Endothelial cell of umbilical vein (primary cell): ENCODE measurements around the gene SPINT1. TPM values are rescaled to one million over a fixed set of nuclear protein-coding genes. Genes with fewer than 3 reads are reported as not detected.

Source experiments
- BruUV-seq: library from RNA; stranded (reverse); fragments of 400-500 nt; replicated peaks from 2 replicates; lab custom pipeline; 2021; lab: Mats Ljungman, UMichigan
- CTCF ChIA-PET: fragments of 300-600, 350-600 bp; sonication (Branson Sonifier 250); formaldehyde crosslinking; loops from one replicate; lab custom pipeline; 2021; ENCODE audit warnings: antibody characterized with exemption, inconsistent platforms; lab: Charles Lee
- POLR2A ChIA-PET: fragments of 300-600, 350-600 bp; sonication (Branson Sonifier 250); formaldehyde crosslinking; loops from one replicate; lab custom pipeline; 2021; ENCODE audit warnings: antibody characterized with exemption, inconsistent platforms; lab: Charles Lee
- DNase-seq: peaks from one replicate; pipeline ENCODE4 v3.0.0-alpha.2; 2011; ENCODE audit warnings: low read depth, low spot score
- FAIRE-seq: peaks from 2 replicates; lab custom pipeline; 2011; peaks lifted over from hg19 to GRCh38; lab: Jason Lieb, UNC
- H2AFZ ChIP-seq: 2 replicates; pipeline ENCODE4 v1.6.0; 2012; ENCODE audit warnings: low read depth, low read length, control low read depth, inconsistent platforms
- H3K27ac ChIP-seq: 2 replicates; pipeline ENCODE4 v1.5.1; 2011; ENCODE audit warnings: low read depth, mild to moderate bottlenecking, control low read depth, low read length, moderate library complexity; ENCODE audit not compliant: insufficient read depth
- H3K27me3 ChIP-seq, 2 experiments: 2 replicates each; pipeline versions ENCODE4 v1.6.0 to v1.6.1; 2011; ENCODE audit warnings: low read length in 2 of 2, mixed read lengths in 1 of 2; ENCODE audit not compliant: control insufficient read depth in 2 of 2, insufficient read depth in 2 of 2
- H3K36me3 ChIP-seq, 2 experiments: 2 replicates in 1 of 2; 3 replicates in 1 of 2; pipeline ENCODE4 v1.5.1; 2011; ENCODE audit warnings: low read length in 2 of 2, mild to moderate bottlenecking in 1 of 2, moderate library complexity in 1 of 2; ENCODE audit not compliant: control insufficient read depth in 2 of 2, insufficient read depth in 2 of 2; ENCODE audit errors: extremely low read depth in 1 of 2
- H3K4me1 ChIP-seq: 3 replicates; pipeline ENCODE4 v1.5.1; 2011; ENCODE audit warnings: mild to moderate bottlenecking, low read length; ENCODE audit not compliant: control insufficient read depth, insufficient read depth; ENCODE audit errors: extremely low read depth
- H3K4me2 ChIP-seq: 2 replicates; pipeline ENCODE4 v1.6.1; 2011; ENCODE audit warnings: low read length, control low read depth, mixed read lengths; ENCODE audit not compliant: insufficient read depth
- H3K4me3 ChIP-seq, 3 experiments: fragments of 200-600 bp in 1 of 3; sonication (generic), shearing (Covaris generic) in 1 of 3; replicated peaks in 1 of 3; 2 replicates each; pipeline ENCODE4 v1.5.1; 2011 to 2016; ENCODE audit warnings: control low read depth in 3 of 3, low read length in 3 of 3, mild to moderate bottlenecking in 2 of 3, inconsistent platforms in 1 of 3, low read depth in 1 of 3, moderate library complexity in 1 of 3; ENCODE audit not compliant: insufficient read depth in 1 of 3
- H3K79me2 ChIP-seq: 2 replicates; pipeline ENCODE4 v1.6.0; 2012; ENCODE audit warnings: low read length, inconsistent platforms; ENCODE audit not compliant: control insufficient read depth, insufficient read depth
- H3K9ac ChIP-seq: replicated peaks from 2 replicates; pipeline ENCODE3; 2011; ENCODE audit warnings: low read length, control low read depth; ENCODE audit not compliant: insufficient read depth; ENCODE audit errors: extremely low read depth
- H3K9me1 ChIP-seq: replicated peaks from 3 replicates; pipeline ENCODE4 v1.6.0; 2011; ENCODE audit warnings: mild to moderate bottlenecking, low read length; ENCODE audit not compliant: control insufficient read depth, insufficient read depth; ENCODE audit errors: extremely low read depth
- H3K9me3 ChIP-seq: replicated peaks from 2 replicates; pipeline ENCODE4 v1.5.1; 2012; ENCODE audit warnings: low read length, inconsistent platforms; ENCODE audit not compliant: control insufficient read depth, insufficient read depth
- H4K20me1 ChIP-seq: replicated peaks from 2 replicates; pipeline ENCODE3; 2011; ENCODE audit warnings: mild to moderate bottlenecking, low read length; ENCODE audit not compliant: control insufficient read depth, insufficient read depth; ENCODE audit errors: extremely low read depth
- EZH2 ChIP-seq: IDR thresholded peaks from 2 replicates; pipeline ENCODE4 v1.6.1; 2012; ENCODE audit warnings: borderline replicate concordance, low read depth, mild to moderate bottlenecking, moderate library complexity, low read length, inconsistent platforms; ENCODE audit not compliant: severe bottlenecking
- FOS ChIP-seq: IDR thresholded peaks from 2 replicates; pipeline ENCODE4 v1.6.1; 2011; ENCODE audit warnings: mild to moderate bottlenecking, low read length, moderate library complexity, borderline replicate concordance; ENCODE audit not compliant: insufficient read depth
- GATA2 ChIP-seq: IDR thresholded peaks from 2 replicates; pipeline ENCODE4 v1.7.0; 2011; ENCODE audit warnings: low read depth, mild to moderate bottlenecking, moderate library complexity, mixed read lengths, low read length; ENCODE audit not compliant: insufficient read length, insufficient read depth
- JUN ChIP-seq: IDR thresholded peaks from 2 replicates; pipeline ENCODE4 v1.6.1; 2011; ENCODE audit warnings: borderline replicate concordance, low read depth; ENCODE audit not compliant: insufficient read length, insufficient read depth
- MYC ChIP-seq: IDR thresholded peaks from one replicate; pipeline ENCODE4 v1.6.1; 2011; ENCODE audit warnings: mild to moderate bottlenecking, low read depth, low read length
- POLR2A ChIP-seq: IDR thresholded peaks from 2 replicates; pipeline ENCODE4 v1.6.1; 2012; ENCODE audit warnings: low read depth, mild to moderate bottlenecking, control low read depth, low read length
- POLR2AphosphoS5 ChIP-seq: IDR thresholded peaks from 2 replicates; pipeline ENCODE4 v1.6.1; 2012; ENCODE audit warnings: low read depth, mild to moderate bottlenecking, control low read depth, low read length, moderate library complexity; ENCODE audit not compliant: insufficient read depth
- dilution Hi-C: fragments of 300-500 bp; cut with MboI; formaldehyde crosslinking; loops from one replicate; pipeline ENCODE4 v1.15.0; 2019; ENCODE audit warnings: low sequenced_read_pairs; ENCODE audit not compliant: extremely low pct_ligation_motif_present
- intact Hi-C: fragments of 100-400 bp; cut with micrococcal nuclease; formaldehyde crosslinking; loops from one replicate; pipeline ENCODE4 v1.10.0; 2022
- polyA plus RNA-seq, 4 experiments: library from polyadenylated mRNA; depleted of rRNA in 3 of 4; stranded (reverse) in 3 of 4; unstranded in 1 of 4; fragments of >200 nt; gene quantifications; 2 replicates each; pipeline versions ENCODE4 v1.2.1 to v1.2.3, GENCODE V29; 2011 to 2012; ENCODE audit warnings: missing spikeins in 1 of 4
- total RNA-seq: library from RNA; stranded (reverse); gene quantifications from 2 replicates; pipeline ENCODE4 v1.2.3, GENCODE V29; 2021
- TF ChIP-seq, protein P1 (sequence below): IDR thresholded peaks from 2 replicates; pipeline ENCODE4 v1.6.1; 2011; ENCODE audit not compliant: insufficient read depth, insufficient read length
- TF ChIP-seq, protein P2 (sequence below), 2 donors: IDR thresholded peaks; 1 replicate in 1 of 2; 2 replicates in 1 of 2; pipeline ENCODE4 v1.5.1; 2011; ENCODE audit warnings: low read length in 2 of 2, mild to moderate bottlenecking in 2 of 2, moderate library complexity in 2 of 2, control low read depth in 1 of 2, inconsistent platforms in 1 of 2, low read depth in 1 of 2; ENCODE audit not compliant: insufficient read depth in 1 of 2; ENCODE audit errors: extremely low read depth in 1 of 2

The SPINT1 gene
- total and polyA plus RNA-seq, 2 donors (not counting 3 experiments of a cell fraction or from before 2014, with no cell fraction given) = 4.1 to 4.2 TPM

DNA sequence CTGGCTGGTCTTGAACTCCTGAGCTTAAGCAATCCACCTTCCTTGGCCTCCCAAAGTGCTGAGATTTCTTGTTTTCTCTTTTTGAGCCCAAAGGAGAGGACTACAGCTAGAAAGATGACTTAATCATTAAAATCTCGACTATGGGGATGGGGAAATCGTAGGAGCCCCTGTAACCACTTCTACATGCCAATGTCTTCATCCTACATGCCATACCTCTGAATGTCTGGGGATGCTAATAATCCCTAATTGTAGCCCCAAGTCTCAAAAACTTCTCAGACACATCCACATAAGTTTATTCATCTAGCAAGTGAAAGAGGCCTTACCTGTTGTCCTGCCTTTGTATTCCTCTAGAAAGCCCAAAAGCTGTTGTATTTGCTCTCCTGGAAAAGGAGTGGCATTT is 33.8 kb downstream of the SPINT1 start:
- Histone ChIP-seq H2AFZ (no peak overlapping the region), H3K27me3 (no peaks in the 10 kb centered on the region), H4K20me1 (no peaks in the 10 kb centered on the region), H3K9me3 (no peaks in the 10 kb centered on the region), H3K79me2 (no peaks in the 10 kb centered on the region), H3K4me2 (no peak overlapping the region), H3K4me1 (no peaks in the 10 kb centered on the region), H3K9me1 (no peaks in the 10 kb centered on the region), H3K4me3 (no peak overlapping the region), H3K9ac (no peak overlapping the region), H3K27ac (no peak overlapping the region), H3K36me3 (no peaks in the 10 kb centered on the region)
- BruUV-seq = no TSS peak
- TF ChIP-seq POLR2AphosphoS5 = no peak
- TF ChIP-seq MYC = no peak
- TF ChIP-seq FOS = no peak
- TF ChIP-seq, protein P1, sequence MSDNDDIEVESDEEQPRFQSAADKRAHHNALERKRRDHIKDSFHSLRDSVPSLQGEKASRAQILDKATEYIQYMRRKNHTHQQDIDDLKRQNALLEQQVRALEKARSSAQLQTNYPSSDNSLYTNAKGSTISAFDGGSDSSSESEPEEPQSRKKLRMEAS = no peak
- DNase-seq (no peak), FAIRE-seq (no peak)
- intact Hi-C loops = no loop called here
- dilution Hi-C loops = no loop called here
- POLR2A ChIA-PET = interaction anchor here (0.6 kb wide), 1 partner anchor 126 kb away, joined by 3 read pairs; no protein-coding TSS in a partner anchor
- CTCF ChIA-PET = interaction anchor here (1.3 to 4.5 kb wide), 3 partner anchors 14 to 20 kb away, joined by 6 to 36 read pairs (median 9); partner anchors contain the start of gene VPS18

DNA sequence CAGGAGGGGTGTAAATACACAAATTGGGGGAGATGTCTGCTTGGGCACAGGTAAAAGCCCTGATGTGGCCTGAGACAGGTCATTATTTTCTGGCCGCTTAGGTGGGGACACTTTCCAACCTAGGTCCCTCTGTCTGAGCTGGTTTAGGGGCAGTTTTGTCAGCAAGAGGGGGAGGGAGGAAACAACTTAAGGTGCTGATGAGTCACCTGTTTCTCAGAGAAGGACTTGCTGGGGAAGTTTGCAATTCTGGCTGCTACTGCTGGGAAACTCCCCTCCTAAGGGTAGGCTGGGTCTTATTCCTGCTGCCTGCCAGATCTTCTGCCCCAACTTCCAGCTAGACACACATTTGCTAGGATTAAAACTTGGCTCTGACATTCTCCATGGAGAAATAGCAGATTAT is 34.9 kb downstream of the SPINT1 start:
- Histone ChIP-seq H3K9me3 (no peaks in the 10 kb centered on the region), H4K20me1 (no peaks in the 10 kb centered on the region), H3K9ac (no peak overlapping the region), H3K4me2 (no peak overlapping the region), H3K36me3 (no peaks in the 10 kb centered on the region), H3K79me2 (no peaks in the 10 kb centered on the region), H3K27me3 (no peaks in the 10 kb centered on the region), H3K4me1 (no peaks in the 10 kb centered on the region), H3K9me1 (no peaks in the 10 kb centered on the region), H3K4me3 (no peak overlapping the region), H3K27ac (no peak overlapping the region), H2AFZ (no peak overlapping the region)
- intact Hi-C loops = no loop called here
- dilution Hi-C loops = no loop called here
- no TSS peak for BruUV-seq
- DNase-seq = no peak
- TF ChIP-seq, protein P2, sequence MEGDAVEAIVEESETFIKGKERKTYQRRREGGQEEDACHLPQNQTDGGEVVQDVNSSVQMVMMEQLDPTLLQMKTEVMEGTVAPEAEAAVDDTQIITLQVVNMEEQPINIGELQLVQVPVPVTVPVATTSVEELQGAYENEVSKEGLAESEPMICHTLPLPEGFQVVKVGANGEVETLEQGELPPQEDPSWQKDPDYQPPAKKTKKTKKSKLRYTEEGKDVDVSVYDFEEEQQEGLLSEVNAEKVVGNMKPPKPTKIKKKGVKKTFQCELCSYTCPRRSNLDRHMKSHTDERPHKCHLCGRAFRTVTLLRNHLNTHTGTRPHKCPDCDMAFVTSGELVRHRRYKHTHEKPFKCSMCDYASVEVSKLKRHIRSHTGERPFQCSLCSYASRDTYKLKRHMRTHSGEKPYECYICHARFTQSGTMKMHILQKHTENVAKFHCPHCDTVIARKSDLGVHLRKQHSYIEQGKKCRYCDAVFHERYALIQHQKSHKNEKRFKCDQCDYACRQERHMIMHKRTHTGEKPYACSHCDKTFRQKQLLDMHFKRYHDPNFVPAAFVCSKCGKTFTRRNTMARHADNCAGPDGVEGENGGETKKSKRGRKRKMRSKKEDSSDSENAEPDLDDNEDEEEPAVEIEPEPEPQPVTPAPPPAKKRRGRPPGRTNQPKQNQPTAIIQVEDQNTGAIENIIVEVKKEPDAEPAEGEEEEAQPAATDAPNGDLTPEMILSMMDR (IDR thresholded peaks at IDR 0.05; ENCODE audit: extremely low read depth in 1 of 2, insufficient read depth in 1 of 2, low read depth in 1 of 2, low read length in 2 of 2) = no peak
- TF ChIP-seq MYC (no peak), POLR2A (no peak), JUN (no peak), FOS (no peak), EZH2 (no peak), GATA2 (no peak), POLR2AphosphoS5 (no peak)
- TF ChIP-seq, protein P1 = no peak
- CTCF ChIA-PET = interaction anchor here (1.3 to 4.5 kb wide), 4 partner anchors 13 to 21 kb away, joined by 6 to 36 read pairs (median 12); partner anchors contain the start of gene VPS18
- no peak for FAIRE-seq
- POLR2A ChIA-PET = no interaction called here
